HG02588 (cell line): Measurements from ENCODE around the gene CENPQ.

ENCODE experiments used
- ATAC-seq: cut with Tn5 transposase; IDR thresholded peaks from one replicate; pipeline ENCODE4 v1.9.1; 2021; ENCODE audit warnings: mild to moderate bottlenecking, moderate library complexity; ENCODE audit not compliant: unreplicated experiment

CENPQ gene

DNA sequence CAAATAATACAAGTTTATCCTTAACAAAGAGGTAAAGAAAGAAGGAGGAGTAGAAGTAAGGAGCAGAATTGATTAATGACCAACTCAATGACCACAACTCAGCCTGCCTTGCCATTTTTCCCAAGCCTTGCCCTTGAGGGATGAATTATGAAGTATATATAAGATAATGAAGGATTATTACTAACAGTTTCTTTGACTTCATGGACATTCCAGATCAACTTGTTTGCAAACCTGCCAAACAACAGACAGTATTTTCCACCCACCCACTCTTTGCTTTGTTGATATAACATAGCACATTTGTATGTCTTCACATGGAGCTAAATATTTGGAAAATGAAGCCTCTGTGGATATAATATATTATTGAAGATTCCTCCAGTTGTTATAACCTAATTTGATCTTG lies 77.4 kb downstream of the CENPQ start:
- no peak for ATAC-seq

- no peak for ATAC-seq
These were observed 78.1 kb downstream of the CENPQ start for GRCh38 chr6:49541210-49541724.

DNA sequence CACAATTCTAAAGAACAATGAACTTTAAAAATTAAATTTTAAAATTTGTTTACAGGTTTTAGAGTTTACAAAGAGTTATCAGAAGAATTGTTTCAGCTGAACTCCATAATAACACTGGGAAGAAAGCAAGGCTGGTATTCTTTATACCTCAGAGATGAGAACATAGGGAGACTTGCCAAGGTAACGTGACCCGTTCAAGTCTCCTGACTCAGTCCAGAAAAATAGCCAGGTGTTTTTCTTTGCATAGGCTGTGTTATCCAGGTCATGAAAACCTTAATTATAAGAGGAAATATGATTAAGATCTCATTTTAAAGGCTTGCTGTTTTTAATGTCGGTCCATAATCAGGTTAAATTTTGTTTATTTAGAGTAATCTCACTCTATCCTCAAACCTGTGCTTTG lies 78.8 kb downstream of the CENPQ start:
- ATAC-seq, result no peak
